NCI-H187 treated with DMSO at 0.1 percent for 48 hours (cell line): ENCODE measurements around the gene NHERF2.

Experiments
- DNase-seq: peaks from one replicate; lab custom pipeline; 2025; lab: John Stamatoyannopoulos, UW

Gene NHERF2

GRCh38 chr16:1991135-1991551, 35.6 kb upstream of the NHERF2 start:
- DNase-seq, result no peak

DNA sequence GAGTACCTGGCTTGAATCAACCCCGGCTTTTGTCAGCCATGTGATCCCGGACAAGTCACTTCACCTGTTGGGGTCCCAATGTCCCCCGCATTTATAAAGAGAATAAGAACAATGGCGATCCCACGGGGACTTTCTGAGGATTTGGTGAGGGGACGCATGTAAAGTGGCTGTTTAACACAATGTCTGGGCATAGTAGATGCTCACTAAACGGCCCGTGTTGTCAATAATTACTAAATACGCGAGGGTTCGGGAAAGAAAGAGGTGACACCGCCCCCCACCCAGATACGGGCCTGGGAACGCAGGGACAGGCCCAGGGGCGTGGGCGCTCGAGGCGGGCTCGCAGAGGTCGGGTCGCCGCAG, 35.1 kb upstream of the NHERF2 start:
- no peak for DNase-seq

DNA sequence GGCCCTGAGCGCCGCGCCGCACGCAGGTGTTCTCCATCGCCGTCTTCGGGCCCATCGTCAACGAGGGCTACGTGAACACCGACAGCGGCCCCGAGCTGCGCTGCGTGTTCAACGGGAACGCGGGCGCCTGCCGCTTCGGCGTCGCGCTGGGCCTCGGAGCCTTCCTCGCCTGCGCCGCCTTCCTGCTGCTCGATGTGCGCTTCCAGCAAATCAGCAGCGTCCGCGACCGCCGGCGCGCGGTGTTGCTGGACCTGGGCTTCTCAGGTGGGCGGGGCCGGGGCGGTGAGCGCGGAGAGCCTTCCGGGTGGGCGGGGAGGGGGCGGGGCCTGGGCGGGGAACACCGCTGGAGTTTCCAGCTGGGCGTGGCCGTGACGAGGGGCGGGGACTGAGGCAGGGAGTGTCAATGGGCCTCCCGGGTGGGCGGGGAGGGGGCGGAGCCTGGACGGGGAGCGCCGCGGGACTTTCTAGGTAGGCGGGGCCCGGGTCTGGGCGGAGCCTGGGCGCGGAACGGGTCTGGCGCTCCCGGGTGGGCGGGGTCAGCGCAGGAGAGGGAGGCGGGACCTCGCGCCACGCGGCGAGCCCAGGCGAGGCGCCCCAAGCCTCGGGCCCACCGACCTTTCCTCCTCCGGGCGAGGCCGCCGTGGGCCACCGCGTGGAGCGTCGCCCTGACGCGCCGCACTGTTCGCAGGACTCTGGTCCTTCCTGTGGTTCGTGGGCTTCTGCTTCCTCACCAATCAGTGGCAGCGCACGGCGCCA, 34.6 kb upstream of the NHERF2 start:
- DNase-seq, result no peak

DNA sequence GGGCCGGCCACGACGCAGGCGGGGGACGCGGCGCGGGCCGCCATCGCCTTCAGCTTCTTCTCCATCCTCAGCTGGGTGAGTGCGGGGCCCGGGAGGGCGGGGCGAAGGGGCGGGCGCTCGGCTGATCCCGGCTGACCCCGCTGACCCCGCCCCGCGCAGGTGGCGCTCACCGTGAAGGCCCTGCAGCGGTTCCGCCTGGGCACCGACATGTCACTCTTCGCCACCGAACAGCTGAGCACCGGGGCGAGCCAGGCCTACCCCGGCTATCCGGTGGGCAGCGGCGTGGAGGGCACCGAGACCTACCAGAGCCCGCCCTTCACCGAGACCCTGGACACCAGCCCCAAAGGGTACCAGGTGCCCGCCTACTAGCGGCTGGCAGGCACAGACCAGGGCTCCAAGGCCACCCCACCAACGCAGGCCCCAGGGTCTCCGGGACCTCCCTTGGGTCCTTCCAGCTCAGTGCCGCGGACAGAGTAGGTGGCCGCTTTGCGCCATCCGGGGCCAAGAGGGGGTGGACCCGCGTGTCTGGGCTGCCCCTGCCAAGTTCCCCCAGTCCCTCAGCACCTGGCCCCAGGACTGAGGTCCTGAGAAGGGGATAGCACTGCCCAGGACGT, 33.9 kb upstream of the NHERF2 start:
- DNase-seq, result no peak

DNA sequence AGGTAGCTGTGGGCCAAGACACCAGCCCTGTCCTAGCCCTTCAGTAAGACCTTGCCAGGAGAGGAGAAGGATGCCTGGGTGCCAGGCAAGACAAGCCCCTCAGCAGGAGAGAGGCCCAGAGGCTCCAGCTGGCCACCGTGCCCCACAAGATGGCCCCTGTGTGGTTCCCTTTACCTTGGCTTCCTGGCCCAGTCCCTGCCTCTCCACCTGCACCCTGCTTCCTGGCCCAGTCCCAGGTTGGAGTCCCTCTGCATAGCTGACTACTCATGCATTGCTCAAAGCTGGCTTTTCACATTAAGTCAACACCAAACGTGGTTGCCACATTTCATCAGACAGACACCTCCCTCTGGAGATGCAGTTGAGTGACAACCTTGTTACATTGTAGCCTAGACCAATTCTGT, 33.0 kb upstream of the NHERF2 start:
- no peak for DNase-seq

DNA sequence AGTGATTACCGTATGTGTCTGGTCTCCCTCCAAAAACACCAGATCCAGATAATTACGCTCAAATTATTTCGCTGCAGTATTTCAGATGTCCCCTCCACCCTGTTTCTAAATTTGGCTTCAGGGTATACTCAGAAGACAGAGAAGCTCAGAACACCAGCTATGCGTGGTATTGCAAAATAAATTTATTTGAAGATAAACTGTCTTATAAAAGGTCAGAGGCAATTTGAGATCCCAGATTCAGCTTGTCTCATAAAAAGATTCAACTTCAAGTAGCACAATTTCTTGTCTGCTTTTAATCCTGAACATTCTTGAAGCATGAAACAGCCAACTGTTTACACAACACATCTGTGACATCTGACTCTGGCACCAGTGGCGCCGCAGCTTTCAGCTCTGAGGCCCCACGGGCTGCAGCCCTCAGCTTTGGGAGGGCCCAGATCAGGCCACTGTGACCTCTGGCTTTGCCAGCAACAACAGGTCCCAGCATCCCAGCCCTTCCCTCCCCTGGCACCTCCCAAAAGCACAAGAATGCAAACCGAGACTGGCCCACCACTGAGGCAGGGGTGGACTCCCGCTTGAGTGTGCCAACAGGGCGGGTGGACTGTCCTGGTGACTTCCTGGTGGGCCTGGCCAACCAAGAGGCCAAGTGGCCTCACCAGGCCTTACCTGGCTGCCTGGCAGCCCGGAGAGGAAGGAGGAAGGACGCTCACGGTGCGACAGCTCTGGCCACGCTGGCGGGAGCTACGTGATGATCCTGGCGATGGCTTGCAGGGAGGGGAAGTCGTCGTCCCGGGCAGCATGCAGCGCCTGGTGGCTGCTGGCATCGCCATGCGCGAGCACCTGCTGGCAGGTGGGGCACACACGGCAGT, 29.0 kb upstream of the NHERF2 start:
- no peak for DNase-seq

DNA sequence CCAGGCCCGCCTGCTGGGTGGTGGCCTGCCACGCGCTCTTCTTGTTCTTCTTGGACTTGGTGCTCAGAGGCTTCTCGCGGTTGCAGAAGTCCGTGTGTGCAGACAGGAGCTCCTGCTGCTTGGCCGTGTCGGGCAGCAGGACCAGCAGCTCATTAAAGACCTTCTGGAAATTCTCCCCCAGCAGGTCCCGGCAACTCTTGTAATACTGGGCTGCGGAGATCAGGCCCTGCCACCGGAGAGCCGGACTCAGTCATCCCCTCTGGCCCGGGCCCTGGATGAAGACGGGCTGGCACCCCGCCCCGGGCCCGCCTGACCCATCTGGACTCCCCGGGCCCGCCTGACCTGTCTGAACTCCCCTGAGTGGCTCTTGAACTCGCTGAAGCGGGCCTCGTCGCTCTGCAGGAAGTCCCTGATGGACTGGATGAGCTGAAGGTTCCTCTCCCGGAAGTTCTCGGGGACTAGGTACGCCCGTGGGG, 28.3 kb upstream of the NHERF2 start:
- DNase-seq, result no peak

- no peak for DNase-seq
Measured at GRCh38 chr16:1998852-1999801, 27.6 kb upstream of the NHERF2 start.

- DNase-seq, result no peak
Measured at GRCh38 chr16:1999866-2000514, 26.7 kb upstream of the NHERF2 start.

DNA sequence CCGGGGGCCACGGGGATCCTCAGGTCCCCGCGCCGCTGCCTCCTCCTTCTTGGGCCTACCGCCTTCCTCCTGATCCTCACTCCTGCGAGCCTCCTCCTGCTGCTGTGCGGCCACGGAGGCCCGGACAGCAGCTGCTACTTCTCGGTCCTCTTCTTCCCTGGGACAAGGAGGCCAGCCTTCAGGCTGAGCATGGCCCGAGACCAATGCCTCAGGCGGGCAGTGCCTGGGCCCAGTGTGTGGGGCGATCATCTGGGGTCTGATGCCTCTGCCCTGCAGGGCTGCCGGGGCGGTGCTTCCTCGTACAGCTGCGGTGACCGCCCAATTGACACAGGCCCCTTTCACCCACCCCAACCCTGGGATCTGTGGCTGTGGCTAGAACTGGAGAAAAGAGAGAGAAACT, 25.7 kb upstream of the NHERF2 start:
- no peak for DNase-seq

- DNase-seq, result no peak
Measured at GRCh38 chr16:2001456-2002355, 25.0 kb upstream of the NHERF2 start.

GRCh38 chr16:2002406-2003230, 24.1 kb upstream of the NHERF2 start:
- no peak for DNase-seq

DNA sequence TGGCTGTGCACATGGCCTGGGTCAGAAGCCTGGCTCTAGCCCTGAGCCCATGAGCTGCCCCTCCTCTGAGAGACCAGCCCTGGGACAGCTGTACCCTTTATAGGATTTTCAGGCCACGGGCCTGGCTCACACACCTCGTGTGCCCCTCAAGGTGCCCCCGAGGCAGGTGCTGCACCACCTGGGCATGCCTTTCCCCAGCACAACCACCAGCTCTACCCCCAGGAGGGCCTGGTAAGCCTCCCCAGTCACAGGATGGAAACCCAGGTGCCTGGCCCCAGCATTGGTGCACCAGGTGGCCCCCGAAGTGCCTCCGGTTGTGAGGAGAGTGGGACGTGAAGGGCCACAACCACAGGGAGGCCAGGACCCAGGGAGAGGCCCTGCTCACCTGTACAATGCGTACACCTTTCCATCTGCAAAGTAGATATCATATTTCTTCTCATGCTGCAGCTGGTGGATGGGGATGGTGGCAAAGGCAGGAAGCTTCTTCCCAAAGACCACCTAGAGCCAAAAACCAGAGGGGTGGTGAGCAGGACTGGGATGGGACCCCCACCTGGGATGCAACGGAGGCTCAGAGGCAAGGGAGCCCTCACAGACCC, 23.4 kb upstream of the NHERF2 start:
- no peak for DNase-seq

- peak; percentile 85 for DNase-seq
Measured at GRCh38 chr16:2003827-2004641, 22.7 kb upstream of the NHERF2 start.

- no peak for DNase-seq
Measured at GRCh38 chr16:2004795-2005517, 21.7 kb upstream of the NHERF2 start.

DNA sequence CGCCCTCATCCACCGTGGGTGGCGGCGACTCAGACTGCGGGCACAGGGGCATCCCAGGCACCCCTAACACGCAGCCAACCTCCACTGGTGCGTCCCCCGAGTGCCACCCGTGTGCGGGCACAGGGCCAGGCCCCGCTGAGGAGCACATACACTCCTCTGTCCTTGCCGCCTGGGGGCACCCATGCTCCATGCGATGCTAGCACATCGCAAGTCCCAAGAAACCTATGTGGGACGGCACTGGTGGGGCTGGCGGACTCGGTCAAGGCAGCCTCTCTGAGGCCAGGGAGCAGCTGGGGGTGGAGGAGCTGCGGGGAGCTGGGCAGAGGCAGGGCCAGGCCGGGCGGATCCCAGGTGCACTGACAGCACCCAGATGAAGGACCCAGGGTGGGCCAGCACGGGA, 21.1 kb upstream of the NHERF2 start:
- no peak for DNase-seq

DNA sequence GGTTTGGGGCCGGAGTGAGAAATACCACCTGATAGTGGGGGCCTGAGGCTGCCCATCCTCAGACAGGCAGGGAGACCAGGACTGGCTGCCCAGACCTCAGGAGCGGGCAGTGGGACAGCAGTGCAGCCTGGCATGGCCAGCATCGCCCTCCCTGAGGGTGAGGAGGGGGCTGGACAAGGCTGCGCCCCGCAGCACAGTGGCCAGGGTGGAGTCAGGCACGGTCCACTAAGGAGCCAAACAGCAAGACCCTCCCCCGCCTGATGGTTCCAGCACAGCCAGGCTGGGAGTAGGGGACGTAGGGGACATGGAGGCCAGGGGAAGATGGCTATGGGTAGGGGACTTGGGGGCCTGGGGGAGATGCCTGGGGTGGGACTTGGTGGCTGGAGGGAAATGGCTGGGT, 20.4 kb upstream of the NHERF2 start:
- no peak for DNase-seq
